MM.1S (cell line): Measurements from ENCODE around the gene KAT5.

ENCODE experiments used
- DNase-seq: peaks from one replicate; pipeline ENCODE4 v3.0.0-alpha.2; 2015
- H2AFZ ChIP-seq: fragments of 300-600 bp; sonication (generic); 2 replicates; pipeline ENCODE4 v1.6.0; 2016; ENCODE audit warnings: antibody characterized with exemption, low read length
- H3F3A ChIP-seq: fragments of 300-600 bp; sonication (generic); 2 replicates; pipeline ENCODE4 v1.6.1; 2016; ENCODE audit warnings: mild to moderate bottlenecking, antibody characterized with exemption, low read length, moderate library complexity, mixed read lengths; ENCODE audit not compliant: insufficient read depth
- H3K27ac ChIP-seq: fragments of 300-600 bp; sonication (generic); 2 replicates; pipeline ENCODE4 v1.5.1; 2016; ENCODE audit warnings: mild to moderate bottlenecking, low read length
- H3K27me3 ChIP-seq: fragments of 300-600 bp; sonication (generic); replicated peaks from 2 replicates; pipeline ENCODE4 v1.6.0; 2016; ENCODE audit warnings: low read length; ENCODE audit not compliant: insufficient read depth
- H3K36me3 ChIP-seq: fragments of 300-600 bp; sonication (generic); replicated peaks from 2 replicates; pipeline ENCODE4 v1.6.1; 2016; ENCODE audit warnings: mild to moderate bottlenecking, low read length, mixed read lengths; ENCODE audit not compliant: insufficient read depth
- H3K4me1 ChIP-seq: fragments of 300-600 bp; sonication (generic); 2 replicates; pipeline ENCODE4 v1.6.1; 2016; ENCODE audit warnings: low read length, mixed read lengths
- H3K4me2 ChIP-seq: fragments of 300-600 bp; sonication (generic); 2 replicates; pipeline ENCODE4 v1.6.0; 2016; ENCODE audit warnings: low read depth, low read length
- H3K4me3 ChIP-seq: fragments of 300-600 bp; sonication (generic); 2 replicates; pipeline ENCODE4 v1.5.1; 2016; ENCODE audit warnings: low read length, mixed read lengths
- H3K79me2 ChIP-seq: fragments of 300-600 bp; sonication (generic); 2 replicates; pipeline ENCODE4 v1.6.1; 2016; ENCODE audit warnings: mixed run types, low read length, mixed read lengths
- H3K9ac ChIP-seq: fragments of 300-600 bp; sonication (generic); 2 replicates; pipeline ENCODE4 v1.6.1; 2016; ENCODE audit warnings: low read length, mixed read lengths
- H3K9me2 ChIP-seq: fragments of 300-600 bp; sonication (generic); replicated peaks from 2 replicates; pipeline ENCODE4 v1.6.1; 2016; ENCODE audit warnings: mild to moderate bottlenecking, low read length, mixed read lengths; ENCODE audit not compliant: insufficient read depth
- H3K9me3 ChIP-seq: fragments of 300-600 bp; sonication (generic); replicated peaks from 2 replicates; pipeline ENCODE4 v1.6.1; 2016; ENCODE audit warnings: mild to moderate bottlenecking, low read length, mixed read lengths; ENCODE audit not compliant: insufficient read depth
- H4K20me1 ChIP-seq: fragments of 300-600 bp; sonication (generic); 2 replicates; pipeline ENCODE4 v1.6.1; 2016; ENCODE audit warnings: mild to moderate bottlenecking, low read length, moderate library complexity, mixed read lengths; ENCODE audit not compliant: insufficient read depth
- CTCF ChIP-seq: fragments of 300-600 bp; sonication (generic); IDR thresholded peaks from 2 replicates; pipeline ENCODE4 v1.5.1; 2016; ENCODE audit warnings: antibody characterized with exemption, low read length, mixed read lengths
- EZH2 ChIP-seq: fragments of 300-600 bp; sonication (generic); optimal IDR thresholded peaks from 2 replicates; pipeline ENCODE3; 2017; ENCODE audit warnings: low read depth, mild to moderate bottlenecking, antibody characterized with exemption, low read length, mixed read lengths
- EZH2phosphoT487 ChIP-seq: fragments of 300-600 bp; sonication (generic); IDR thresholded peaks from 2 replicates; pipeline ENCODE4 v1.6.1; 2018; ENCODE audit warnings: antibody characterized with exemption, low read length

The KAT5 gene

GRCh38 chr11:65722261-65722660 is 10.2 kb downstream of the KAT5 start:
- Histone ChIP-seq H3F3A (peaks cover 5% of the 10 kb centered on the region; the same call in 1 of the 2 replicates), H2AFZ (no peak overlapping the region), H3K4me1 (peaks cover 9% of the 10 kb centered on the region), H3K27ac (no peak overlapping the region), H3K9ac (no peak overlapping the region), H3K27me3 (no peaks in the 10 kb centered on the region; the same call in 1 of the 2 replicates), H3K4me3 (no peak overlapping the region), H4K20me1 (0 out of 2 replicates have a peak, but pooled peaks cover 8% of the 10 kb centered on the region), H3K79me2 (peaks cover 33% of the 10 kb centered on the region), H3K9me2 (no peaks in the 10 kb centered on the region), H3K9me3 (no peaks in the 10 kb centered on the region), H3K4me2 (no peak overlapping the region), H3K36me3 (peaks cover 2% of the 10 kb centered on the region; the same call in 1 of the 2 replicates)
- no peak for DNase-seq
- TF ChIP-seq EZH2 (no peak), CTCF (no peak)

- no peaks in the 10 kb centered on the region for H3K9me3 ChIP-seq
- TF ChIP-seq EZH2 (no peak), CTCF (peak; percentile 31)
- no peak overlapping the region for H3K4me2 ChIP-seq
- no peaks in the 10 kb centered on the region for H3K4me1 ChIP-seq
- H3F3A ChIP-seq, result 0 out of 2 replicates have a peak, but pooled peaks cover 3% of the 10 kb centered on the region
- no peak overlapping the region for H2AFZ ChIP-seq
- H3K79me2 ChIP-seq, result no peaks in the 10 kb centered on the region
- no peaks in the 10 kb centered on the region for H4K20me1 ChIP-seq
- H3K27ac ChIP-seq, result no peak overlapping the region
- H3K27me3 ChIP-seq, result no peaks in the 10 kb centered on the region; the same call in 1 of the 2 replicates
- no peaks in the 10 kb centered on the region for H3K36me3 ChIP-seq
- no peak overlapping the region for H3K9ac ChIP-seq
- DNase-seq, result no peak
- no peaks in the 10 kb centered on the region for H3K9me2 ChIP-seq
- no peak overlapping the region for H3K4me3 ChIP-seq
These were observed 14.6 kb downstream of the KAT5 start for GRCh38 chr11:65726660-65727059.

GRCh38 chr11:65727865-65728264 is 15.8 kb downstream of the KAT5 start:
- no peaks in the 10 kb centered on the region for H3F3A ChIP-seq
- DNase-seq, result no peak
- H3K36me3 ChIP-seq, result no peaks in the 10 kb centered on the region
- no peak overlapping the region for H3K9ac ChIP-seq
- H3K4me3 ChIP-seq, result no peak overlapping the region
- no peaks in the 10 kb centered on the region for H4K20me1 ChIP-seq
- H2AFZ ChIP-seq, result no peak overlapping the region
- H3K9me2 ChIP-seq, result no peaks in the 10 kb centered on the region
- H3K4me1 ChIP-seq, result no peaks in the 10 kb centered on the region
- no peaks in the 10 kb centered on the region for H3K9me3 ChIP-seq
- H3K27ac ChIP-seq, result no peak overlapping the region
- H3K27me3 ChIP-seq, result peaks cover 4% of the 10 kb centered on the region
- no peak overlapping the region for H3K4me2 ChIP-seq
- no peak for TF ChIP-seq EZH2phosphoT487
- no peak for TF ChIP-seq CTCF
- no peak for TF ChIP-seq EZH2
- H3K79me2 ChIP-seq, result no peaks in the 10 kb centered on the region
